ENCODE results near the gene MS4A15. TPM values are rescaled to one million over a fixed set of nuclear protein-coding genes. Genes with fewer than 3 reads are reported as not detected.
"Not testable (repeated sequence)": the region's sequence is repeated elsewhere in the genome, so short reads cannot be mapped to it uniquely, and the experiment has no call there.

Gene MS4A15
- total RNA-seq, 1 donor from 2014 or later, result not detected

GRCh38 chr11:60753309-60753708, 3.4 kb upstream of the MS4A15 start:
- DNase-seq (ENCODE audit: low spot score), result no peak

- no peak for DNase-seq (ENCODE audit: low spot score)
Measured at GRCh38 chr11:60754887-60755286, 1.8 kb upstream of the MS4A15 start.

DNA sequence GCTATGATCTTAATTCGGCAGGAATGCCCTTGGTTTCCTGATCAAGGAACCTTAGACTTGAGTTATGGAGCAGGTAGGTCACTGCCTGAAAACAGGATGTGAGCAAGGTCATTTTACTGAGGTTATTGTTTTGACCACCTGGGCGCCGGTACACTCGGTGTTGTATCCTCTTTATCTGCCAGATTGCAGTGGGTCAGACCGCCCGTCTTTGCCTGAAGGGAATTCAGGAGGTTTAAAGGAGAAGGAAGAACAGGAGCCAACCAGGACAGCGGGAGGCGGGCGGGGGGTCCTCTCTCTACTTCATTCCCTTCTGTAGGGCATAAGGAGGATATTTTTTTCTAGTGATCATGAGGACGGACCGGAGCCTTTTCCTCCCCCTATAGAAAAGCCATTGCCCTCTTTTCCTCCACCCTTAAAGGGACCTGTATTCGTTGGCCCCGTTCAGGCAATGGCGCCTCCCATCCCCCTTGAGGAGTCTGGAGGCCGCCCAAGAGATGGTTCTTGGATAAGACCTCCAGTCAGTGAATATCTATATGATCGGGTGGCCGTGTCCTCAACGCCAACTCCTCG, 649 bp downstream of the MS4A15 start:
- DNase-seq (ENCODE audit: low spot score), result no peak

DNA sequence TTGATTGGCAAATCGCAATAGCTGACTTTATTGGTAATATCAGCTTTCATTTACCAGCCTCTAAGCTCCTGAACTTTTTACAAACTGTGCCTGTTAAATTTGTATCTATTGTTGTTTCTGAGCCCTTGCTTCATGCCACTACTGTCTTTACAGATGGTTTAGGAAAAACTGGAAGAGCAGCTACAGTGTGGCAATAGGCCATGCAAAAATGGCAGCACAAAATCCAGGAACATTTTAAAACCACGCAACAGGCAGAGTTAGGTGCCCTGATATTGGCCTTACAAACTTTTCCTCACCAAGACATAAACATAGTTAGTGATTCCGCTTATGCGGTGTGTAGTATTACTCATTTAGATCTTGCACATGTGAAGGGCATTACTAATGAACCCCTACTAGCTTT, 2.0 kb downstream of the MS4A15 start:
- not testable (repeated sequence) for DNase-seq (ENCODE audit: low spot score)

GRCh38 chr11:60759438-60760225, 3.0 kb downstream of the MS4A15 start:
- DNase-seq (ENCODE audit: low spot score), result peak; percentile 53

- no peak for DNase-seq (ENCODE audit: low spot score)
Measured at GRCh38 chr11:60761436-60762190, 4.9 kb downstream of the MS4A15 start.

DNA sequence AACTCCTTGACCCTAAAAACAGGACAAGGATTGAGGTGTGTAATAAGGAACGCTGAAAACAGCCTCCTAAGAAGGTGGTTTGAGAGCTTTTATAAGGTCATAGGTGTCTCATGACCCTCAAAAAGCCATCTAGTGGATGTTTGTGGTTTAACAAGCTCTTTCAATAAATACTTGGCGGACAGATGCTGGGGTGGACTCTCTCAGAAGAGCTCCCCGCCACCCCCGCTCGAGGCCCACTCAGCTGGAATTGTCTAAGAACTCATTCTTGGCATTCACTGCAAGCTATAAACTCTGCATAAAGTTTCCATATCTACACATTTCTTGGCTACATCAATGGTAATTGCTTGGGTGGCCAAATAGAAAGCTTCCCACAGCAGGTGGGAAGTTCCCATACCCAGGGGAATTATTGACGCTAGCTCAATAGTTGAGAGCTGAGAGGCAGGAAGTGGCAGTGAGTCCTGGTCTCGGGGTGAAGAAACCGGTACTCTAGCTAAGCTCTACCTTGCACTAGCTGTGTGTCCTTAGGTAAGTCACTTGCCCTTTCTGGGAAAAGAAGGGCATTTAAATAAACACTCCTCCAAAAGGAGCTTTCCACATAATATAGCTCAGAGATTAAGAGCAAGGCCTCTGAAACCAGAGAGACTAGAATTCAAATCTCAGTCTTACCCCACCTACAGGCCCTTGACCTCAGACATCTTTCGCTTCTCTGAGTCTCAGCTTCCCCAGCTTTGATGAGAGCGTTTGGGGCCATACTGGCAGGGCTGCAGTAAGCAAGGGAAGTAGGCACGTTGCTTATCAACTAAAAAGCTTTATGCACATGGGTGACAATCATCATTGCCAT, 6.4 kb downstream of the MS4A15 start:
- DNase-seq (ENCODE audit: low spot score), result no peak

DNA sequence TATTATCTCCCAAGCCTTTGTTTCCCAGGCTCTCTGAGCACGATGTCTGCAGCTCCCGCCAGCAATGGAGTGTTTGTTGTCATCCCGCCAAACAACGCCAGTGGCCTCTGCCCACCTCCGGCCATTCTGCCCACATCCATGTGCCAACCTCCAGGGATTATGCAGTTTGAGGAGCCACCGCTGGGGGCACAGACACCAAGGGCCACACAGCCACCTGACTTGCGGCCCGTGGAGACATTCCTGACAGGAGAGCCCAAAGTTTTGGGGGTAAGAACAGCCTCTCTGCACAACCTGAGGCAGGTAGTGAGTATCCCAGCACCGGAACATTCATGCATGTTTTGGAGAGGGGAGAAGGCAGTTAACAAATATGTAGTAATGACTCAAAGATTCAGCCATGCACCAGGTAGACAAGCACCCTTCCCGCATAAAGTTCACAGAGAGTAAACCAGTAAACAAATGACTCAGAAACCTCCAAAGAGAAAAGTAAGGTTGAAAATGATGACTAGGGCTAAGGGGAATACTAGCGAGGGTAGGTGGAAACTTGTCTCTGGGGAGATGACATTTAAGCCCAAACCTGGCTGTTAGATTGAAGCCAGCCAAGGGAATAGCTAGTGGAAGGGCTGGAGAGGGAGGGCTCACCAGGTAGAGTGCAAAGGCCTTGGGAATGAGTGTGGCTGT, 7.2 kb downstream of the MS4A15 start:
- DNase-seq (ENCODE audit: low spot score), result no peak

DNA sequence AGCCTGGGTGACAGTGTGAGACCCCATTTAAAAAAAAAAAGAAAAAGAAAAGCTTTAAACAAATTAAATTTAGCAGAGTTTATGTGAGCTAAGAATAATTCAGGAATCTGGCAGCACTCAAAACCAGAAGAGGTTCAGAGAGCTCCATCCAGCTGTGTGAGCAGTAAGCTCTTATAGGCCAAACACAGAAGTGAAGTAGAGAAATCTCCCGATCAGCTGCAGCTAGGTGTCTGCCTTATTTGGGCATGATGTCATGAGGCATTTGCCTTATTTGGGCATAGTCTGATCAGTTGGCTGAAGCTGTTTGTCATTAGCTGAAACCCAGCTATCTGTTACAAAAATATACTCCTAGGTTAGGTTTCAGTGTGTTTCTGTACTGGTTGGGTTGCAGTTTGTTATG, 8.2 kb downstream of the MS4A15 start:
- no peak for DNase-seq (ENCODE audit: low spot score)

- DNase-seq (ENCODE audit: low spot score), result no peak
Measured at GRCh38 chr11:60765355-60765754, 8.7 kb downstream of the MS4A15 start.

DNA sequence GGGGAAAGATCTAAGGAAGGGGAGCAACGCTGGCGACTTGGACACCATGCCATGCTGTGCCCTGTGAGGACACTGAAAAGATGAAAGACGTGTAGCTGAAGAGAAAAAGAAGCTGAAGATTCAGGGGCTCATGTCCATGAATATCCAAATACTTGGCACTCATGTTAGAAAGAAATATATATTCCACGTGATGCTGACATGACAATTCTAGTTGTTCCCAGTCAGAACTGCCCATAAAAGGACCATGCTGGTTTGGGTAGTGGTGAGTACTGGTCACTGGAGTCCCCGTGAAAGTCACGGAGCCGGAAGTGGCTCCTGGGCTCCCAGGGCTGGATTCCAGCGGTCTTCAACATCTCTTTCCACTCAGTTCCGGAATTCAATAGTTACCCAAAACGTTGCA, 9.9 kb downstream of the MS4A15 start:
- no peak for DNase-seq (ENCODE audit: low spot score)

DNA sequence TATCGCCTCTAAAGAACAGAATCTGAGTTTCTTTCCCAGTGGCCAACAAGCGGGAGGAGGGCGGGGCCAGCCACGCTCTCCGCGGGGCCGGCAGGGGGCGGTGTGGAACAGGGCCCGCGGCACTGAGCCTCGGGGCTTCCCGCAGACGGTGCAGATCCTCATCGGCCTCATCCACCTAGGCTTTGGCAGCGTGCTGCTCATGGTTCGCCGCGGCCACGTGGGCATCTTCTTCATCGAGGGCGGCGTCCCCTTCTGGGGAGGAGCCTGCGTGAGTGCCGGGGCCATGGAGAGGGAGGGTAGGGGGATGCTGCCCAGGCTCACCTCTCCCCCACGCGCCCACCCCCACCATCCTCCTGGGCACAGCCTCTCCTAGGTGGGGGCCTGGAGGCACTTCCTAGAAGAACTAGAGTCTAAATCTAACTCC, 10.7 kb downstream of the MS4A15 start:
- DNase-seq (ENCODE audit: low spot score), result no peak

- no peak for DNase-seq (ENCODE audit: low spot score)
Measured at GRCh38 chr11:60768202-60768601, 11.5 kb downstream of the MS4A15 start.

GRCh38 chr11:60769273-60769672, 12.6 kb downstream of the MS4A15 start:
- no peak for DNase-seq (ENCODE audit: low spot score)

DNA sequence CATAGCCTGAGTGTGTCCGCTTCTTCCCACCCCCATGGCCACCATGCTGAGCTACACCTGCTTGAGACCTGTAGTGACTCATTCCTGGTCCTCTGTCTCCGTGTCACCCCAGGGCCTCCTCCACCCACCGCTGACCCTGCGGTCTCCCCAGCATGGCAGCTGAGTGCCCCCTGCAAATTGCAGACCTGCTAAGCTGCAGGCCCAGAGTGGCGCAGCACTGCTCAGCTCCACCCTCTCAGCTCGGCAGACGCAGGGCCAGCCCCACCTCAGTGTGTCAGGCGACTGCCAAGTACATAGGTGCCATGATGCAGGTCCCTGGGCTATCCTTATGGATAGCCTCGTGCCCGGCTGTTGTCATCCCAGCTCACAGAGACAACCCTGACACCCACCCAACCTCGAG, 13.1 kb downstream of the MS4A15 start:
- no peak for DNase-seq (ENCODE audit: low spot score)

- DNase-seq (ENCODE audit: low spot score), result no peak
Measured at GRCh38 chr11:60771146-60771545, 14.5 kb downstream of the MS4A15 start.

DNA sequence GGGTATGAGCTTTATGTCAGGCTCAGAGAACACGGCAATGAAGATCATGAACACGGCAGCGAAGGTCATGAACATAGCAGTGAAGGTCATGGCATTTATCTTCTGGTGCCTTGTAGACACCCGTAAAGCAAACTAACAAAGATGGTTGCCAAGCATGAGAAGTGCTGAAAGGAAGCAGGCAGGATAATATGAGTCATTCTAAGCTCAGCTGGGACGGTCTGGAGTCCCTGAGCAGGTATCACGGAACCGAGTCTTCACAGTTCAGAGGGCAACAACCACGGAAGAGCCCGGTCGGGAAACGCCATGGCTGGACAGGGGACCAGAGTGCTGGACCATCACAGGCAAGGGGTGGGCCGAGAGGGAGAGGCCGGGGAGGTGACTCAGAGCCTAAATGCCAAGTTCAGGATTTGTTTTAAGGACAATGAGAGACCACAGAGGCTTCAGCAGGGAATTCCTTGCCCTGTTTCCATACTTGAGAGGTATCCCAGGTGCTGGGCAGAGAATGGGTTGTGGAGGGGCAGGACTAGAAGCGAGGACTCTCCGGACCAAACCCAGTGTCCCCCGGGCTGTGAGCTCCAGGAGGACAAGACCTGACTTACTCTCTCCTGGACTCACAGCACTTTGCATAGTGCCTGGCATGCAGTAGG, 15.3 kb downstream of the MS4A15 start:
- no peak for DNase-seq (ENCODE audit: low spot score)

GRCh38 chr11:60772666-60773065, 16.0 kb downstream of the MS4A15 start:
- no peak for DNase-seq (ENCODE audit: low spot score)

- no peak for DNase-seq (ENCODE audit: low spot score)
Measured at GRCh38 chr11:60774726-60775125, 18.1 kb downstream of the MS4A15 start.

- DNase-seq (ENCODE audit: low spot score), result peak; percentile 90
Measured at GRCh38 chr11:60775420-60775961, 18.8 kb downstream of the MS4A15 start.
